GM12878 (cell line): ENCODE results near the gene PHLPP1.

ENCODE experiments used
- BMI1 ChIP-seq: fragments of 450-650 bp; IDR thresholded peaks from 2 replicates; pipeline ENCODE4 v1.6.1; 2016; ENCODE audit warnings: mild to moderate bottlenecking, moderate library complexity, borderline replicate concordance
- CREB1 ChIP-seq: IDR thresholded peaks from 2 replicates; pipeline ENCODE4 v1.6.1; 2012; ENCODE audit warnings: low read depth, mild to moderate bottlenecking, inconsistent platforms
- EGR1 ChIP-seq, 2 experiments: IDR thresholded peaks; 1 replicate in 1 of 2; 2 replicates in 1 of 2; pipeline ENCODE4 v1.6.1; 2011 to 2012; ENCODE audit warnings: low read depth in 2 of 2, low read length in 2 of 2, borderline replicate concordance in 1 of 2, mild to moderate bottlenecking in 1 of 2, moderate library complexity in 1 of 2
- JUNB ChIP-seq: IDR thresholded peaks from 2 replicates; pipeline ENCODE4 v1.6.1; 2016; ENCODE audit warnings: antibody characterized with exemption, mild to moderate bottlenecking
- SIN3A ChIP-seq: IDR thresholded peaks from 2 replicates; pipeline ENCODE4 v1.6.1; 2012; ENCODE audit warnings: low read depth, low read length, improper control_type of control experiment
- STAT1 ChIP-seq: fragments of 450-650 bp; conservative IDR thresholded peaks from 2 replicates; pipeline ENCODE4 v1.6.1; 2014; ENCODE audit warnings: antibody characterized with exemption, mild to moderate bottlenecking
- ZBED1 ChIP-seq: IDR thresholded peaks from 2 replicates; pipeline ENCODE4 v1.6.1; 2016; ENCODE audit warnings: borderline replicate concordance
- TF ChIP-seq, protein P1 (sequence below), 3 experiments: IDR thresholded peaks in 2 of 3; conservative IDR thresholded peaks in 1 of 3; 2 replicates each; pipeline ENCODE4 v1.5.1; 2011; ENCODE audit warnings: low read depth in 3 of 3, low read length in 3 of 3, mild to moderate bottlenecking in 3 of 3, control low read depth in 2 of 3, moderate library complexity in 2 of 3, inconsistent platforms in 1 of 3, mixed read lengths in 1 of 3; ENCODE audit not compliant: control insufficient read depth in 2 of 3, insufficient read depth in 1 of 3; ENCODE audit errors: extremely low read depth in 1 of 3
- TF ChIP-seq, protein P2 (sequence below): fragments of 450-650 bp; formaldehyde crosslinking; IDR thresholded peaks from 2 replicates; pipeline ENCODE4 v1.4.0; 2022; ENCODE audit warnings: mild to moderate bottlenecking, moderate library complexity
- TF ChIP-seq, protein P3 (sequence below): fragments of 450-650 bp; IDR thresholded peaks from 2 replicates; pipeline ENCODE4 v1.6.1; 2017; ENCODE audit warnings: borderline replicate concordance

DNA sequence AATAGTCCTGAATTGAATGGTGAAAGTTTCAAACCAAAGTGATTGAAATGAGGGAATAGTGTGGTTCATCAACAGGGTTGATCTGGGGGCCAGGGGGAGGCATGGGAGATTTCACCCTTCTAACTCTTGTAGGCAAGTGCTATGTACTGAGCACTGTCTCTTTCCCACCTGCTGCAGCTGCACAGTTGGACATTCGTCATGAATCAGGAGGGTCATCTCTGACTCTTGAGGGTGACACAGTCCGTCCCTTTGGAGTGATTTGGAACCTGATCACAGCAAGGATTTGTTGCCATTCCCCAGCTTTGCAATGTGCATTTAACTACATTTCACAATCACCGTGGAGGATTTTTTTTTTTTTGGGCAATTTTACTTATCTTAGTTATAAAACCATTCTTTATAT lies 224.6 kb downstream of the PHLPP1 start:
- TF ChIP-seq, protein P1, sequence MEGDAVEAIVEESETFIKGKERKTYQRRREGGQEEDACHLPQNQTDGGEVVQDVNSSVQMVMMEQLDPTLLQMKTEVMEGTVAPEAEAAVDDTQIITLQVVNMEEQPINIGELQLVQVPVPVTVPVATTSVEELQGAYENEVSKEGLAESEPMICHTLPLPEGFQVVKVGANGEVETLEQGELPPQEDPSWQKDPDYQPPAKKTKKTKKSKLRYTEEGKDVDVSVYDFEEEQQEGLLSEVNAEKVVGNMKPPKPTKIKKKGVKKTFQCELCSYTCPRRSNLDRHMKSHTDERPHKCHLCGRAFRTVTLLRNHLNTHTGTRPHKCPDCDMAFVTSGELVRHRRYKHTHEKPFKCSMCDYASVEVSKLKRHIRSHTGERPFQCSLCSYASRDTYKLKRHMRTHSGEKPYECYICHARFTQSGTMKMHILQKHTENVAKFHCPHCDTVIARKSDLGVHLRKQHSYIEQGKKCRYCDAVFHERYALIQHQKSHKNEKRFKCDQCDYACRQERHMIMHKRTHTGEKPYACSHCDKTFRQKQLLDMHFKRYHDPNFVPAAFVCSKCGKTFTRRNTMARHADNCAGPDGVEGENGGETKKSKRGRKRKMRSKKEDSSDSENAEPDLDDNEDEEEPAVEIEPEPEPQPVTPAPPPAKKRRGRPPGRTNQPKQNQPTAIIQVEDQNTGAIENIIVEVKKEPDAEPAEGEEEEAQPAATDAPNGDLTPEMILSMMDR (IDR thresholded peaks at IDR 0.05 in 2 of 3, conservative IDR thresholded peaks at IDR 0.05 in 1 of 3; ENCODE audit: control insufficient read depth in 2 of 3, extremely low read depth in 1 of 3, insufficient read depth in 1 of 3, low read depth in 3 of 3, low read length in 3 of 3): no peak
- TF ChIP-seq, protein P2, sequence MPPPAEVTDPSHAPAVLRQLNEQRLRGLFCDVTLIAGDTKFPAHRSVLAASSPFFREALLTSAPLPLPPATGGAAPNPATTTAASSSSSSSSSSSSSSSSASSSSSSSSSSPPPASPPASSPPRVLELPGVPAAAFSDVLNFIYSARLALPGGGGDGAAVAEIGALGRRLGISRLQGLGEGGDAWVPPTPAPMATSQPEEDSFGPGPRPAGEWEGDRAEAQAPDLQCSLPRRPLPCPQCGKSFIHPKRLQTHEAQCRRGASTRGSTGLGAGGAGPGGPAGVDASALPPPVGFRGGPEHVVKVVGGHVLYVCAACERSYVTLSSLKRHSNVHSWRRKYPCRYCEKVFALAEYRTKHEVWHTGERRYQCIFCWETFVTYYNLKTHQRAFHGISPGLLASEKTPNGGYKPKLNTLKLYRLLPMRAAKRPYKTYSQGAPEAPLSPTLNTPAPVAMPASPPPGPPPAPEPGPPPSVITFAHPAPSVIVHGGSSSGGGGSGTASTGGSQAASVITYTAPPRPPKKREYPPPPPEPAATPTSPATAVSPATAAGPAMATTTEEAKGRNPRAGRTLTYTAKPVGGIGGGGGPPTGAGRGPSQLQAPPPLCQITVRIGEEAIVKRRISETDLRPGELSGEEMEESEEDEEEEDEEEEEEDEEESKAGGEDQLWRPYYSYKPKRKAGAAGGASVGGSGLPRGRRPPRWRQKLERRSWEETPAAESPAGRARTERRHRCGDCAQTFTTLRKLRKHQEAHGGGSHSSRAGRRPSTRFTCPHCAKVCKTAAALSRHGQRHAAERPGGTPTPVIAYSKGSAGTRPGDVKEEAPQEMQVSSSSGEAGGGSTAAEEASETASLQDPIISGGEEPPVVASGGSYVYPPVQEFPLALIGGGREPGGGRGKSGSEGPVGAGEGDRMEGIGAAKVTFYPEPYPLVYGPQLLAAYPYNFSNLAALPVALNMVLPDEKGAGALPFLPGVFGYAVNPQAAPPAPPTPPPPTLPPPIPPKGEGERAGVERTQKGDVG (CRISPR knock-in tag): no peak
- TF ChIP-seq EGR1 (IDR thresholded peaks at IDR 0.05; ENCODE audit: borderline replicate concordance in 1 of 2, low read depth in 2 of 2, low read length in 2 of 2) (no peak), STAT1 (no peak), BMI1 (no peak), SIN3A (no peak), CREB1 (no peak), ZBED1 (no peak), JUNB (no peak)
- TF ChIP-seq, protein P3, sequence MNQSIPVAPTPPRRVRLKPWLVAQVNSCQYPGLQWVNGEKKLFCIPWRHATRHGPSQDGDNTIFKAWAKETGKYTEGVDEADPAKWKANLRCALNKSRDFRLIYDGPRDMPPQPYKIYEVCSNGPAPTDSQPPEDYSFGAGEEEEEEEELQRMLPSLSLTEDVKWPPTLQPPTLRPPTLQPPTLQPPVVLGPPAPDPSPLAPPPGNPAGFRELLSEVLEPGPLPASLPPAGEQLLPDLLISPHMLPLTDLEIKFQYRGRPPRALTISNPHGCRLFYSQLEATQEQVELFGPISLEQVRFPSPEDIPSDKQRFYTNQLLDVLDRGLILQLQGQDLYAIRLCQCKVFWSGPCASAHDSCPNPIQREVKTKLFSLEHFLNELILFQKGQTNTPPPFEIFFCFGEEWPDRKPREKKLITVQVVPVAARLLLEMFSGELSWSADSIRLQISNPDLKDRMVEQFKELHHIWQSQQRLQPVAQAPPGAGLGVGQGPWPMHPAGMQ: no peak
